ENCODE data around the gene MKI67.

The MKI67 gene

GRCh38 chr10:128068398-128069285 is 57.6 kb downstream of the MKI67 start:
- TF ChIP-seq TCF12 (IDR thresholded peaks at IDR 0.05; ENCODE audit: low read depth) (no peak), YY1 (IDR thresholded peaks at IDR 0.05; ENCODE audit: low read depth) (no peak), CREB1 (IDR thresholded peaks at IDR 0.05; ENCODE audit: low read depth) (no peak), CEBPB (IDR thresholded peaks at IDR 0.05) (no peak), FOXM1 (IDR thresholded peaks at IDR 0.05; ENCODE audit: borderline replicate concordance, low read depth) (no peak), RAD21 (IDR thresholded peaks at IDR 0.05; ENCODE audit: low read depth) (no peak), TAF1 (IDR thresholded peaks at IDR 0.05; ENCODE audit: low read depth) (no peak), MAX (IDR thresholded peaks at IDR 0.05) (no peak), EP300 (IDR thresholded peaks at IDR 0.05; ENCODE audit: borderline replicate concordance) (no peak), USF1 (IDR thresholded peaks at IDR 0.05) (no peak), REST (IDR thresholded peaks at IDR 0.05; ENCODE audit: low read depth) (no peak), ZBTB7A (IDR thresholded peaks at IDR 0.05; ENCODE audit: low read depth) (no peak), TEAD4 (IDR thresholded peaks at IDR 0.05) (no peak)

GRCh38 chr10:128067691-128068397 is 58.4 kb downstream of the MKI67 start:
- TF ChIP-seq USF1 (IDR thresholded peaks at IDR 0.05) (no peak), RAD21 (IDR thresholded peaks at IDR 0.05; ENCODE audit: low read depth) (no peak), FOXM1 (IDR thresholded peaks at IDR 0.05; ENCODE audit: borderline replicate concordance, low read depth) (no peak), EGR1 (IDR thresholded peaks at IDR 0.05) (no peak), NFIC (IDR thresholded peaks at IDR 0.05) (no peak), ZBTB7A (IDR thresholded peaks at IDR 0.05; ENCODE audit: low read depth) (no peak), MAX (IDR thresholded peaks at IDR 0.05) (no peak), CREB1 (IDR thresholded peaks at IDR 0.05; ENCODE audit: low read depth) (no peak), TCF12 (IDR thresholded peaks at IDR 0.05; ENCODE audit: low read depth) (no peak), YY1 (IDR thresholded peaks at IDR 0.05; ENCODE audit: low read depth) (no peak), CEBPB (IDR thresholded peaks at IDR 0.05) (no peak), TEAD4 (IDR thresholded peaks at IDR 0.05) (no peak)

- TF ChIP-seq TAF1 (IDR thresholded peaks at IDR 0.05; ENCODE audit: low read depth) (no peak), ZBTB7A (IDR thresholded peaks at IDR 0.05; ENCODE audit: low read depth) (no peak), YY1 (IDR thresholded peaks at IDR 0.05; ENCODE audit: low read depth) (no peak), CEBPB (IDR thresholded peaks at IDR 0.05) (no peak), EGR1 (IDR thresholded peaks at IDR 0.05) (no peak), CREB1 (IDR thresholded peaks at IDR 0.05; ENCODE audit: low read depth) (no peak), EP300 (IDR thresholded peaks at IDR 0.05; ENCODE audit: borderline replicate concordance) (no peak), TEAD4 (IDR thresholded peaks at IDR 0.05) (no peak), TCF12 (IDR thresholded peaks at IDR 0.05; ENCODE audit: low read depth) (no peak), RAD21 (IDR thresholded peaks at IDR 0.05; ENCODE audit: low read depth) (no peak), USF1 (IDR thresholded peaks at IDR 0.05) (no peak), MAX (IDR thresholded peaks at IDR 0.05) (no peak), NFIC (IDR thresholded peaks at IDR 0.05) (no peak), FOXM1 (IDR thresholded peaks at IDR 0.05; ENCODE audit: borderline replicate concordance, low read depth) (no peak), REST (IDR thresholded peaks at IDR 0.05; ENCODE audit: low read depth) (no peak)
Observed at GRCh38 chr10:128066870-128067382, 59.3 kb downstream of the MKI67 start.

GRCh38 chr10:128065881-128066534 is 60.2 kb downstream of the MKI67 start:
- no peak for TF ChIP-seq TCF12 (IDR thresholded peaks at IDR 0.05; ENCODE audit: low read depth)
- TF ChIP-seq FOXM1 (IDR thresholded peaks at IDR 0.05; ENCODE audit: borderline replicate concordance, low read depth) = no peak
- TF ChIP-seq EP300 (IDR thresholded peaks at IDR 0.05; ENCODE audit: borderline replicate concordance) = no peak
- TF ChIP-seq YY1 (IDR thresholded peaks at IDR 0.05; ENCODE audit: low read depth) = no peak
- no peak for TF ChIP-seq TEAD4 (IDR thresholded peaks at IDR 0.05)
- TF ChIP-seq NFIC (IDR thresholded peaks at IDR 0.05) = no peak

All from Ishikawa (cell line).